ENCODE measurements around the gene ZNRF2. TPM values are rescaled to one million over a fixed set of nuclear protein-coding genes. Genes with fewer than 3 reads are reported as not detected.

ZNRF2 gene
- total RNA-seq, 3 donors from 2014 or later (not counting 1 experiment from before 2014, with no cell fraction given): 35.0 to 43.7 (median 36.3) TPM

- TF ChIP-seq CTCF (IDR thresholded peaks at IDR 0.05): no peak
- 20% methylated on average over 1 of the region's 2 CpGs for WGBS (ENCODE audit: insufficient coverage)
- DNase-seq (peak in 1 of 2 donors; percentile 24), ATAC-seq (no peak)
- H3K4me3 Mint-ChIP-seq: no peak overlapping the region
- no peaks in the 10 kb centered on the region for H3K9me3 Mint-ChIP-seq
- H3K27ac Mint-ChIP-seq: peak overlapping the region in 1 of 2 donors; percentile 25
- no peak overlapping the region for H3K4me3 ChIP-seq (ENCODE audit: low read length)
- H3K4me1 ChIP-seq (ENCODE audit: control insufficient read depth, insufficient read depth, low read length): peaks cover 8% of the 10 kb centered on the region
- H3K36me3 ChIP-seq (ENCODE audit: control insufficient read depth, insufficient read depth, low read length): no peaks in the 10 kb centered on the region
- H3K9me3 ChIP-seq (ENCODE audit: control insufficient read depth, insufficient read depth, low read length): no peaks in the 10 kb centered on the region
- H3K4me1 Mint-ChIP-seq: peaks cover 13 to 24% of the 10 kb centered on the region in 2 donors
- no peaks in the 10 kb centered on the region for H3K36me3 Mint-ChIP-seq
- intact Hi-C loops (cut with micrococcal nuclease): no loop called here
- H3K27ac ChIP-seq (ENCODE audit: low read length): no peak overlapping the region
- no peaks in the 10 kb centered on the region for H3K27me3 ChIP-seq (ENCODE audit: control insufficient read depth, insufficient read depth, low read length)
- no peaks in the 10 kb centered on the region for H3K27me3 Mint-ChIP-seq (ENCODE audit: low read depth in 2 of 2)
These were observed 34.2 kb upstream of the ZNRF2 start for GRCh38 chr7:30249986-30250774.

- no peak for TF ChIP-seq CTCF (IDR thresholded peaks at IDR 0.05)
- no peaks in the 10 kb centered on the region for H3K27me3 Mint-ChIP-seq (ENCODE audit: low read depth in 2 of 2)
- H3K4me1 Mint-ChIP-seq: peaks cover 13 to 24% of the 10 kb centered on the region in 2 donors
- no peak for ATAC-seq
- DNase-seq: no peak
- no peaks in the 10 kb centered on the region for H3K36me3 Mint-ChIP-seq
- H3K36me3 ChIP-seq (ENCODE audit: control insufficient read depth, insufficient read depth, low read length): no peaks in the 10 kb centered on the region
- H3K9me3 Mint-ChIP-seq: no peaks in the 10 kb centered on the region
- WGBS (ENCODE audit: insufficient coverage): 94% methylated on average over 7 of the region's 7 CpGs
- intact Hi-C loops (cut with micrococcal nuclease): no loop called here
- H3K27me3 ChIP-seq (ENCODE audit: control insufficient read depth, insufficient read depth, low read length): no peaks in the 10 kb centered on the region
- no peaks in the 10 kb centered on the region for H3K9me3 ChIP-seq (ENCODE audit: control insufficient read depth, insufficient read depth, low read length)
- no peak overlapping the region for H3K4me3 ChIP-seq (ENCODE audit: low read length)
- no peak overlapping the region for H3K4me3 Mint-ChIP-seq
- H3K4me1 ChIP-seq (ENCODE audit: control insufficient read depth, insufficient read depth, low read length): peaks cover 8% of the 10 kb centered on the region
- H3K27ac Mint-ChIP-seq: no peak overlapping the region
- no peak overlapping the region for H3K27ac ChIP-seq (ENCODE audit: low read length)
These were observed 32.6 kb upstream of the ZNRF2 start for GRCh38 chr7:30251708-30252329.

GRCh38 chr7:30252885-30253795 lies 31.3 kb upstream of the ZNRF2 start:
- H3K4me3 Mint-ChIP-seq: no peak overlapping the region
- Histone ChIP-seq H3K9me3 (ENCODE audit: control insufficient read depth, insufficient read depth, low read length) (no peaks in the 10 kb centered on the region), H3K4me3 (ENCODE audit: low read length) (no peak overlapping the region), H3K36me3 (ENCODE audit: control insufficient read depth, insufficient read depth, low read length) (no peaks in the 10 kb centered on the region), H3K27me3 (ENCODE audit: control insufficient read depth, insufficient read depth, low read length) (no peaks in the 10 kb centered on the region), H3K27ac (ENCODE audit: low read length) (no peak overlapping the region), H3K4me1 (ENCODE audit: control insufficient read depth, insufficient read depth, low read length) (peaks cover 8% of the 10 kb centered on the region)
- ATAC-seq (peak in 1 of 3 donors; percentile 24), DNase-seq (no peak)
- intact Hi-C loops (cut with micrococcal nuclease): no loop called here
- H3K9me3 Mint-ChIP-seq: no peaks in the 10 kb centered on the region
- H3K4me1 Mint-ChIP-seq: peaks cover 13 to 24% of the 10 kb centered on the region in 2 donors
- H3K27me3 Mint-ChIP-seq (ENCODE audit: low read depth in 2 of 2): no peaks in the 10 kb centered on the region
- TF ChIP-seq CTCF (IDR thresholded peaks at IDR 0.05): no peak
- 82% methylated on average over 7 of the region's 7 CpGs for WGBS (ENCODE audit: insufficient coverage)
- H3K36me3 Mint-ChIP-seq: no peaks in the 10 kb centered on the region
- H3K27ac Mint-ChIP-seq: peak overlapping the region in 1 of 2 donors; percentile 4

Data from natural killer cell (primary cell).